GM18873 (cell line): ENCODE data around the gene PPP3R1.

Experiments
- ATAC-seq: cut with Tn5 transposase; IDR thresholded peaks from one replicate; pipeline ENCODE4 v1.9.1; 2021; ENCODE audit warnings: mild to moderate bottlenecking, moderate library complexity, moderate number of reproducible peaks; ENCODE audit not compliant: unreplicated experiment, low FRiP score

PPP3R1 gene

GRCh38 chr2:68263632-68264031 is 11.3 kb upstream of the PPP3R1 start:
- no peak for ATAC-seq

- ATAC-seq: no peak
Measured at GRCh38 chr2:68258851-68259250, 6.5 kb upstream of the PPP3R1 start.

GRCh38 chr2:68256093-68256450 is 3.7 kb upstream of the PPP3R1 start:
- no peak for ATAC-seq

GRCh38 chr2:68253219-68254068 is 1.1 kb upstream of the PPP3R1 start:
- ATAC-seq: no peak

GRCh38 chr2:68251855-68252399 is 405 bp downstream of the PPP3R1 start:
- no peak for ATAC-seq

- ATAC-seq: peak; percentile 49
Measured at GRCh38 chr2:68251187-68251854, 1.0 kb downstream of the PPP3R1 start.

- no peak for ATAC-seq
Measured at GRCh38 chr2:68250652-68251186, 1.6 kb downstream of the PPP3R1 start.

GRCh38 chr2:68250196-68250595 is 2.1 kb downstream of the PPP3R1 start:
- ATAC-seq: no peak

GRCh38 chr2:68248806-68249205 is 3.5 kb downstream of the PPP3R1 start:
- no peak for ATAC-seq

GRCh38 chr2:68248361-68248760 is 4.0 kb downstream of the PPP3R1 start:
- ATAC-seq: no peak

GRCh38 chr2:68246396-68246795 is 5.9 kb downstream of the PPP3R1 start:
- no peak for ATAC-seq

GRCh38 chr2:68245672-68246071 is 6.7 kb downstream of the PPP3R1 start:
- no peak for ATAC-seq

GRCh38 chr2:68245066-68245465 is 7.3 kb downstream of the PPP3R1 start:
- no peak for ATAC-seq

- no peak for ATAC-seq
Measured at GRCh38 chr2:68244456-68244855, 7.9 kb downstream of the PPP3R1 start.

- ATAC-seq: no peak
Measured at GRCh38 chr2:68241732-68242131, 10.6 kb downstream of the PPP3R1 start.

GRCh38 chr2:68240446-68240845 is 11.9 kb downstream of the PPP3R1 start:
- ATAC-seq: no peak

GRCh38 chr2:68238955-68239822 is 13.1 kb downstream of the PPP3R1 start:
- no peak for ATAC-seq

GRCh38 chr2:68237976-68238580 is 14.3 kb downstream of the PPP3R1 start:
- ATAC-seq: no peak

GRCh38 chr2:68237404-68237803 is 14.9 kb downstream of the PPP3R1 start:
- ATAC-seq: no peak

- ATAC-seq: no peak
Measured at GRCh38 chr2:68236876-68237275, 15.5 kb downstream of the PPP3R1 start.
